ENCODE data around the gene CTSA. TPM values are rescaled to one million over a fixed set of nuclear protein-coding genes. Genes with fewer than 3 reads are reported as not detected.

Gene CTSA
- total and polyA plus RNA-seq, 2 experiments from 2014 or later = 425 to 716 TPM

DNA sequence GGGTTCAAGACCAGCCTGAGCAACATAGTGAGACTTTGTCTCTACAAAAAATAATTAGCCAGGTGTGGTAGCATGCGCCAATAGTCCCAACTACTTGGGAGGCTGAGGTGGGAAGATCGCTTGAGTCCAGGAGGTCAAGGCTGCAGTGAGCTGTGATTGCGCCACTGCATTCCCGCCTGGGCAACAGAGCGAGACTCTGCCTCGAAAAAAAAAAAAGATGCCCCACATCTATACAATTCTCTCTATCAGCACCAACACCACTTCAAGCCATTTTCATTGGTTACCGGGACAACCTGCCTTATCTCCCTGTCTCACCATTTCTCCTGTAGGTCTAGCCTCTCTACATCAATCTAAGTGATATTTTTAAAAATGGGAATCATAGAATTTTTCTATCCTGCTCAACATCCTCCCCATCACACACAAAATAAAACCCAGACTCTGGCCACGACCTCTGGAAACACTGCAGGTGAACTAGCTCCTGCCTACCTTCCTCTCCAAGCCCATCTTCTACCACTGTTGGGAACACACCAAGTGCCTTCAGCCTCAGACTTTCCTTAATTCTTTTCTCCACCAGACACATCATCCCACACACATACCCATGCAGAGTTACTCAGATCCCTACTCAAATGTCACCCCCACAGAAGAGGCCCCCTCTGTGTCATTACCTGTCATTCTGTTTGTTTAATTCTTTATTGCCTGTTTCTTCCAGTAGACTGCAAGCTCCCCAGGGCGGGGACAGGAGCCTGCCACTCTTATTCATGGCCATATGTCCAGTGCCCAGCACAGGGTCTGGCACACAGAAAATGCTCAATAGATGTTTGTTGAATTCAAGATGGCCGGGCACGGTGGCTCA is 30.4 kb downstream of the CTSA start:
- H3K4me2 ChIP-seq = no peak overlapping the region
- DNase-seq (ENCODE audit: low spot score) = no peak
- no peaks in the 10 kb centered on the region for H3K27me3 ChIP-seq
- H3K9me2 ChIP-seq (replicated peaks; ENCODE audit: insufficient read depth) = no peaks in the 10 kb centered on the region
- H3K27ac ChIP-seq = peak overlapping the region; percentile 58
- TF ChIP-seq EZH2 (IDR thresholded peaks at IDR 0.05; ENCODE audit: borderline replicate concordance) (no peak), EZH2phosphoT487 (IDR thresholded peaks at IDR 0.05; ENCODE audit: low read depth, severe bottlenecking, unreplicated experiment) (no peak)
- TF ChIP-seq, protein P1, sequence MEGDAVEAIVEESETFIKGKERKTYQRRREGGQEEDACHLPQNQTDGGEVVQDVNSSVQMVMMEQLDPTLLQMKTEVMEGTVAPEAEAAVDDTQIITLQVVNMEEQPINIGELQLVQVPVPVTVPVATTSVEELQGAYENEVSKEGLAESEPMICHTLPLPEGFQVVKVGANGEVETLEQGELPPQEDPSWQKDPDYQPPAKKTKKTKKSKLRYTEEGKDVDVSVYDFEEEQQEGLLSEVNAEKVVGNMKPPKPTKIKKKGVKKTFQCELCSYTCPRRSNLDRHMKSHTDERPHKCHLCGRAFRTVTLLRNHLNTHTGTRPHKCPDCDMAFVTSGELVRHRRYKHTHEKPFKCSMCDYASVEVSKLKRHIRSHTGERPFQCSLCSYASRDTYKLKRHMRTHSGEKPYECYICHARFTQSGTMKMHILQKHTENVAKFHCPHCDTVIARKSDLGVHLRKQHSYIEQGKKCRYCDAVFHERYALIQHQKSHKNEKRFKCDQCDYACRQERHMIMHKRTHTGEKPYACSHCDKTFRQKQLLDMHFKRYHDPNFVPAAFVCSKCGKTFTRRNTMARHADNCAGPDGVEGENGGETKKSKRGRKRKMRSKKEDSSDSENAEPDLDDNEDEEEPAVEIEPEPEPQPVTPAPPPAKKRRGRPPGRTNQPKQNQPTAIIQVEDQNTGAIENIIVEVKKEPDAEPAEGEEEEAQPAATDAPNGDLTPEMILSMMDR (IDR thresholded peaks at IDR 0.05; ENCODE audit: poor library complexity) = no peak
- peaks cover 22% of the 10 kb centered on the region for H3K4me1 ChIP-seq (ENCODE audit: insufficient read depth)
- no peaks in the 10 kb centered on the region for H4K20me1 ChIP-seq (ENCODE audit: insufficient read depth, poor library complexity, severe bottlenecking)
- H3K79me2 ChIP-seq = no peaks in the 10 kb centered on the region
- no peak overlapping the region for H3K4me3 ChIP-seq
- WGBS (ENCODE audit: low lambda C conversion rate, missing lambda C conversion rate) = 86% methylated on average over 11 of the region's 11 CpGs
- no peak overlapping the region for H2AFZ ChIP-seq
- no peaks in the 10 kb centered on the region for H3K9me3 ChIP-seq (ENCODE audit: low read depth)
- no peaks in the 10 kb centered on the region for H3K36me3 ChIP-seq (replicated peaks; ENCODE audit: insufficient read depth, low read depth)

DNA sequence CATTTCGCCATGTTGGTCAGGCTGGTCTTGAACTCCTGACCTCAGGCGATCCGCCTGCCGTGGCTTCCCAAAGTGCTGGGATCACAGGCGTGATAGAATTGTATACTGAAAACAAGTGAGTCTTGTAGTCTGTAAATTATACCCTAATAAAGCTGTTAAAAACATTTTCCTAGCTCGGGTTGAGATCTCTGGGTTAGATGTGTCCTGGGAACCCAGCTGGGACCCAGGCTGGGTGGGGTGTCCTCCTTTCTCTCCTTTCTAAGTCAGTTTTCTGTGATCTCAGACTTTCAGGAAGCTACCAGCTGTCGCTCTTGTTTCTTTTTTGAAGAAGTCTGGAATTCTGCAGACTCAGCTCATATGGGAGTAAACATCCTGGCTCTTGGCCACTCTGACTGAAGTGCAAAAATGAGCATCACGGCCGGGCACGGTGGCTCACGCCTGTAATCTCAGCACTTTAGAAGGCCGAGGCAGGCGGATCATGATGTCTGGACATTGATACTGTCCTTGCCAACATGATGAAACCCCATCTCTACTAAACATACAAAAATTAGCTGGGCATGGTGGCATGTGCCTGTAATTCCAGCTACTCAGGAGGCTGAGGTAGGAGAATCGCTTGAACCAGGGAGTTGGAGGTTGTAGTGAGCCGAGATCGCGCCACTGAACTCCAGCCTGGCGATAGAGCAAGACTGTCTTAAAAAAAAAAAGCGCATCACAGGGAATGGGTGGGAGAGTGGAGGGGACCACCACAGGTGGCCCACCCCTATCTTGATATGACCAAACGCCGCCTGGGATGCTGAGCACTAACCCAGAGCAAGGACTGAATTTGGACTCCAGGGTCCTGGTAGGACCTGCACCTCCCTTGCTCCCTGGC is 33.5 kb downstream of the CTSA start:
- H3K27me3 ChIP-seq = no peaks in the 10 kb centered on the region
- no peaks in the 10 kb centered on the region for H3K9me3 ChIP-seq (ENCODE audit: low read depth)
- peak overlapping the region; percentile 47 for H3K4me2 ChIP-seq
- H3K9me2 ChIP-seq (replicated peaks; ENCODE audit: insufficient read depth) = no peaks in the 10 kb centered on the region
- H3K4me1 ChIP-seq (ENCODE audit: insufficient read depth) = peaks cover 27% of the 10 kb centered on the region
- peak overlapping the region; percentile 1 for H2AFZ ChIP-seq
- no peaks in the 10 kb centered on the region for H3K79me2 ChIP-seq
- H3K4me3 ChIP-seq = no peak overlapping the region
- WGBS (ENCODE audit: low lambda C conversion rate, missing lambda C conversion rate) = 64% methylated on average over 21 of the region's 21 CpGs
- peak overlapping the region; percentile 85 for H3K27ac ChIP-seq
- TF ChIP-seq EZH2 (IDR thresholded peaks at IDR 0.05; ENCODE audit: borderline replicate concordance) (no peak), EZH2phosphoT487 (IDR thresholded peaks at IDR 0.05; ENCODE audit: low read depth, severe bottlenecking, unreplicated experiment) (no peak)
- TF ChIP-seq, protein P1 (IDR thresholded peaks at IDR 0.05; ENCODE audit: poor library complexity) = no peak
- H4K20me1 ChIP-seq (ENCODE audit: insufficient read depth, poor library complexity, severe bottlenecking) = no peaks in the 10 kb centered on the region
- no peaks in the 10 kb centered on the region for H3K36me3 ChIP-seq (replicated peaks; ENCODE audit: insufficient read depth, low read depth)
- DNase-seq (ENCODE audit: low spot score) = peak; percentile 76

DNA sequence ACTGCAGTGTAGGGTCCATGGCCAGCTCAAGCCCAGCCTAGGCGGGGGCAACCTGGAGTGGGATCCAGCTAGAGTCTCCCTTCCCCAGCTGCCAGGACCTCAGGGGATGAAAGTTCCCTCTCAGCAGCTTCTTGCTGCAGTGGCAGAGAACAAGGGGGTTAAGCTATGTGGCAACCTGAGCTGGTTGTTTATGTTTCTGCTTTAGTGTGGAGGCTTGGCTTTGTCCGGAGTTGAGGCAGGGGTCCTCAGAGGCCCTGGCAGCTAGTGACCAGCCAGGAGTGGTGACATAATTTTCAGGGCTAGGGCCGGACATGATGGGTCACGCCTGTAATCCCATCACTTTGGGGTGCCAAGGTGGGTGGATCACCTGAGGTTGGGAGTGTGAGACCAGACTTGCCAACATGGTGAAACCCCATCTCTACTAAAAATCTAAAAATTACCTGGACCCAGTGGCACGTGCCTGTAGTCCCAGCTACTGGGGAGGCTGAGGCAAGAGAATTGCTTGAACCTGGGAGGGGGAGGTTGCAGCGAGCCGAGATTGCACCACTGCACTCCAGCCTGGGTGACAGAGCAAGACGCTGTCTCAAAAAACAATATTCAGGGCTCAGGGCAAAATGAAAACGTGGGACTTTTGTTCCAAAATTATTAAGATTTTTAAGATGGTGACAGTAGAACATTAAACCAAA is 34.8 kb downstream of the CTSA start:
- Histone ChIP-seq H3K4me3 (no peak overlapping the region), H2AFZ (no peak overlapping the region), H3K79me2 (no peaks in the 10 kb centered on the region), H3K27ac (peak overlapping the region; percentile 72), H3K4me2 (no peak overlapping the region), H3K4me1 (ENCODE audit: insufficient read depth) (peaks cover 27% of the 10 kb centered on the region), H3K9me2 (replicated peaks; ENCODE audit: insufficient read depth) (no peaks in the 10 kb centered on the region), H3K36me3 (replicated peaks; ENCODE audit: insufficient read depth, low read depth) (no peaks in the 10 kb centered on the region), H3K27me3 (no peaks in the 10 kb centered on the region), H4K20me1 (ENCODE audit: insufficient read depth, poor library complexity, severe bottlenecking) (no peaks in the 10 kb centered on the region), H3K9me3 (ENCODE audit: low read depth) (no peaks in the 10 kb centered on the region)
- no peak for DNase-seq (ENCODE audit: low spot score)
- TF ChIP-seq EZH2 (IDR thresholded peaks at IDR 0.05; ENCODE audit: borderline replicate concordance) (no peak), EZH2phosphoT487 (IDR thresholded peaks at IDR 0.05; ENCODE audit: low read depth, severe bottlenecking, unreplicated experiment) (no peak)
- TF ChIP-seq, protein P1 (IDR thresholded peaks at IDR 0.05; ENCODE audit: poor library complexity) = no peak
- 72% methylated on average over 9 of the region's 9 CpGs for WGBS (ENCODE audit: low lambda C conversion rate, missing lambda C conversion rate)

Data from hepatocyte (in vitro differentiated cells).